DOHH2 (cell line): ENCODE measurements around the gene FAM81B.

Experiments
- H3F3A ChIP-seq: fragments of 200-600 bp; sonication (generic), shearing (Covaris generic); 2 replicates; pipeline ENCODE4 v1.6.0; 2016; ENCODE audit warnings: antibody characterized with exemption, mild to moderate bottlenecking; ENCODE audit not compliant: control insufficient read depth, insufficient read depth
- H3K27ac ChIP-seq: fragments of 200-600 bp; sonication (generic); 2 replicates; pipeline ENCODE4 v1.5.1; 2014; ENCODE audit warnings: low read depth, mild to moderate bottlenecking, low read length, moderate library complexity
- H3K27me3 ChIP-seq: fragments of 200-600 bp; sonication (generic); 2 replicates; pipeline ENCODE4 v1.6.1; 2014; ENCODE audit warnings: mild to moderate bottlenecking, low read length, mixed read lengths; ENCODE audit not compliant: control insufficient read depth
- H3K36me3 ChIP-seq: fragments of 200-600 bp; sonication (generic); 2 replicates; pipeline ENCODE4 v1.6.1; 2014; ENCODE audit warnings: mild to moderate bottlenecking, low read length, moderate library complexity, mixed read lengths; ENCODE audit not compliant: control insufficient read depth
- H3K4me1 ChIP-seq: fragments of 200-600 bp; sonication (generic); 2 replicates; pipeline ENCODE4 v1.6.1; 2014; ENCODE audit warnings: mild to moderate bottlenecking, low read length, mixed read lengths; ENCODE audit not compliant: control insufficient read depth
- H3K4me2 ChIP-seq: fragments of 200-600 bp; sonication (generic); 2 replicates; pipeline ENCODE4 v1.6.0; 2014; ENCODE audit warnings: mild to moderate bottlenecking, low read length, moderate library complexity
- H3K4me3 ChIP-seq: fragments of 200-600 bp; sonication (generic); 2 replicates; pipeline ENCODE4 v1.5.1; 2014; ENCODE audit warnings: mild to moderate bottlenecking, low read length, mixed read lengths
- H3K79me2 ChIP-seq: fragments of 200-600 bp; sonication (generic); 2 replicates; pipeline ENCODE4 v1.6.1; 2014; ENCODE audit warnings: mild to moderate bottlenecking, low read length, mixed read lengths; ENCODE audit not compliant: control insufficient read depth
- H3K9me2 ChIP-seq: fragments of 200-600 bp; sonication (generic); replicated peaks from 2 replicates; pipeline ENCODE4 v1.6.1; 2014; ENCODE audit warnings: mild to moderate bottlenecking, low read length, mixed read lengths; ENCODE audit not compliant: control insufficient read depth
- H3K9me3 ChIP-seq: fragments of 200-600 bp; sonication (generic); 2 replicates; pipeline ENCODE4 v1.6.1; 2014; ENCODE audit warnings: antibody characterized with exemption, low read length, mixed read lengths; ENCODE audit not compliant: control insufficient read depth, insufficient read depth
- H4K20me1 ChIP-seq: fragments of 200-600 bp; sonication (generic); 2 replicates; pipeline ENCODE4 v1.6.0; 2014; ENCODE audit warnings: low read depth, mild to moderate bottlenecking, antibody characterized with exemption, low read length, moderate library complexity; ENCODE audit not compliant: control insufficient read depth, insufficient read depth
- EZH2phosphoT487 ChIP-seq: fragments of 200-600 bp; sonication (generic); IDR thresholded peaks from 2 replicates; pipeline ENCODE4 v1.6.1; 2017; ENCODE audit warnings: borderline replicate concordance, mild to moderate bottlenecking, antibody characterized with exemption, low read length, moderate library complexity, mixed read lengths
- TF ChIP-seq, protein P1 (sequence below): fragments of 200-600 bp; sonication (generic); IDR thresholded peaks from one replicate; pipeline ENCODE4 v1.5.1; 2014; ENCODE audit warnings: antibody characterized with exemption, mild to moderate bottlenecking, low read depth, low read length; ENCODE audit not compliant: poor library complexity, severe bottlenecking

FAM81B gene

DNA sequence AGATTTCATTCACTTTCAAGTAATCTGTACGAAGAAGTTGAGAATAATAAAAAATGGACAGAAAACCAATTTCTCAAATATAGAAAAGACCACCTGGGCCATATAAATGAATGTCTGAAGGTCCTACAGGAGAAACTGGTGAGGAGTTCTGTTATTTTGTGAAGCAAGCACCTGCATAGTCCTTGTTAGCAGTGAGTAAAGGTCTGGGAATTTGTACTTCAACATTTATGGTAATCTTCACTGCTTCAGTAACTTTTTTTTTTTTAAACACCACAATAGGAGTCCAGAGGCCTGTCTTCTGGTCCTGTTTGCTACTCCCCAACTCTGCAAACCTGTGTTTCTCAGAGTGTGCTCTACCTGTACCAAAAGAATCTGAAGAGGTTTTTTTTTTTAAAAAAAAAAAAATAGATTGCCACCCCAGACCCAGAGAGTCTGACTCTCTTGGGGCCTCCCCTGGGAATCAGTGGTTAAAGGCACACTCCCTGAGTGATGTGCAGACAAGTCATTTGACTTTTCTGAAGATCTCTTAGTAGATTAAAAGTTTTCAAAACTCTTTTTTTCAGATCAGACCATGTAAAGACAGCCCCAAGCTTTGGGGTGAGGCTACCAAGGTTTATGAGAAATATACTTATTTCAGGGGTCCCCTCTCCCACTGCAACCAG lies 55.5 kb downstream of the FAM81B start:
- Histone ChIP-seq H3K4me2 (no peak overlapping the region), H4K20me1 (no peaks in the 10 kb centered on the region), H3K4me1 (no peaks in the 10 kb centered on the region), H3K9me2 (no peaks in the 10 kb centered on the region), H3K4me3 (no peak overlapping the region), H3K36me3 (no peaks in the 10 kb centered on the region), H3K27me3 (no peaks in the 10 kb centered on the region), H3K79me2 (no peaks in the 10 kb centered on the region), H3K27ac (no peak overlapping the region), H3K9me3 (no peaks in the 10 kb centered on the region), H3F3A (no peaks in the 10 kb centered on the region)
- no peak for TF ChIP-seq EZH2phosphoT487
- TF ChIP-seq, protein P1, sequence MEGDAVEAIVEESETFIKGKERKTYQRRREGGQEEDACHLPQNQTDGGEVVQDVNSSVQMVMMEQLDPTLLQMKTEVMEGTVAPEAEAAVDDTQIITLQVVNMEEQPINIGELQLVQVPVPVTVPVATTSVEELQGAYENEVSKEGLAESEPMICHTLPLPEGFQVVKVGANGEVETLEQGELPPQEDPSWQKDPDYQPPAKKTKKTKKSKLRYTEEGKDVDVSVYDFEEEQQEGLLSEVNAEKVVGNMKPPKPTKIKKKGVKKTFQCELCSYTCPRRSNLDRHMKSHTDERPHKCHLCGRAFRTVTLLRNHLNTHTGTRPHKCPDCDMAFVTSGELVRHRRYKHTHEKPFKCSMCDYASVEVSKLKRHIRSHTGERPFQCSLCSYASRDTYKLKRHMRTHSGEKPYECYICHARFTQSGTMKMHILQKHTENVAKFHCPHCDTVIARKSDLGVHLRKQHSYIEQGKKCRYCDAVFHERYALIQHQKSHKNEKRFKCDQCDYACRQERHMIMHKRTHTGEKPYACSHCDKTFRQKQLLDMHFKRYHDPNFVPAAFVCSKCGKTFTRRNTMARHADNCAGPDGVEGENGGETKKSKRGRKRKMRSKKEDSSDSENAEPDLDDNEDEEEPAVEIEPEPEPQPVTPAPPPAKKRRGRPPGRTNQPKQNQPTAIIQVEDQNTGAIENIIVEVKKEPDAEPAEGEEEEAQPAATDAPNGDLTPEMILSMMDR: no peak

DNA sequence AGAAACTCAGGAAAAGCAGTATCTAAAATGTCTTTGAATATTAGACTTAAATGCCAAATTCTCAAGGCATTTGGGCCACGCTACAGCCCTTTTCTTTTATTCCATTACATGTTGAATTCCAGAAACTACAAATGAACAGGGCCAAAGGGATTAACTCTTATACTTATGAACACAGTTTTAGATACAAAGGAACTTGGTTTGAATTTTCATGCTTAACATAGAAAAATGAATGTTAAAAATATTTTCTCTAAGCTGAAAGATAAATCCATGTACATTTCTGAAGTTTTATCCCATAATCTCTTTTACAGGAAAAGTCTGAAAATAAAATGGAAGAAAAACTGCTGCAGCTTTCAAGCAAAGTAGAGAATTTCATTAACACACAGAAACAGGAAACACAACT lies 56.8 kb downstream of the FAM81B start:
- Histone ChIP-seq H3K9me3 (no peaks in the 10 kb centered on the region), H3K4me3 (no peak overlapping the region), H3K4me1 (no peaks in the 10 kb centered on the region), H3F3A (no peaks in the 10 kb centered on the region), H3K4me2 (no peak overlapping the region), H3K27ac (no peak overlapping the region), H3K36me3 (no peaks in the 10 kb centered on the region), H3K9me2 (no peaks in the 10 kb centered on the region), H4K20me1 (no peaks in the 10 kb centered on the region), H3K79me2 (no peaks in the 10 kb centered on the region), H3K27me3 (no peaks in the 10 kb centered on the region)
- TF ChIP-seq, protein P1: no peak
- TF ChIP-seq EZH2phosphoT487: no peak

DNA sequence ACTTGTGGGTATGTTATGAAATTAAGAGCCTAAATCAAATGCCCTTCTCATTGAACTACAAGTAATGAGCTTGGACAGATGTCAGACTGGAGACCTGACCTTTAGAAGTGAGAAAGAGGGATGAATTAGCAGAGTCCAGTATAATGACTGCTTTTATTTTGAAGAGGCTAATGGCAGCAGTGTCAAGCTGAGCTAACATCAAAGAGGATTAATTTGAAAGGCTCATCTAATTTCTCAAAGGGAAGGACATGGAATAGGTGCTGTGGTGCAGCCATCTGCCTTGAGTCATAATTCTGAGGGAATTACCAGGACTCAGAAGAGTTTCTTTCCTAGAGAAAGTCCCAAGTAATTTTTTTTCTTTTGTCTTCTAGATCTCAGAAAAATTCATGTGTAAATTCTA lies 57.6 kb downstream of the FAM81B start:
- no peak overlapping the region for H3K4me3 ChIP-seq
- H3K79me2 ChIP-seq: no peaks in the 10 kb centered on the region
- H3K36me3 ChIP-seq: no peaks in the 10 kb centered on the region
- TF ChIP-seq EZH2phosphoT487: no peak
- TF ChIP-seq, protein P1: no peak
- no peak overlapping the region for H3K4me2 ChIP-seq
- H3F3A ChIP-seq: no peaks in the 10 kb centered on the region
- H3K4me1 ChIP-seq: no peaks in the 10 kb centered on the region
- no peaks in the 10 kb centered on the region for H3K9me3 ChIP-seq
- no peak overlapping the region for H3K27ac ChIP-seq
- H3K27me3 ChIP-seq: no peaks in the 10 kb centered on the region
- no peaks in the 10 kb centered on the region for H3K9me2 ChIP-seq
- H4K20me1 ChIP-seq: no peaks in the 10 kb centered on the region
